ENCODE results near the gene MYRF.

The MYRF gene

GRCh38 chr11:61817471-61818202 lies 65.2 kb downstream of the MYRF start:
- Histone ChIP-seq H3K27ac (peak overlapping the region; percentile 99), H3K36me3 (peaks cover under 1 to 6% (median 5%) of the 10 kb centered on the region in 3 donors), H3K4me3 (peak overlapping the region; percentile 70 to 77), H3K4me1 (peaks cover 0 to 17% (median 11%) of the 10 kb centered on the region in 4 donors), H3K9me3 (no peaks in the 10 kb centered on the region), H3K27me3 (no peaks in the 10 kb centered on the region)
- no peak for TF ChIP-seq CTCF (IDR thresholded peaks at IDR 0.05)
- intact Hi-C loops (cut with DNase I; ENCODE audit: low total_unique reads) = no loop called here
- no peak for DNase-seq

GRCh38 chr11:61820174-61820573 lies 67.7 kb downstream of the MYRF start:
- Histone ChIP-seq H3K4me1 (peaks cover 0 to 17% (median 11%) of the 10 kb centered on the region in 4 donors), H3K36me3 (no peaks in the 10 kb centered on the region), H3K27ac (peak overlapping the region; percentile 5 to 43), H3K4me3 (no peak overlapping the region), H3K9me3 (no peaks in the 10 kb centered on the region), H3K27me3 (no peaks in the 10 kb centered on the region)
- no peak for TF ChIP-seq CTCF (IDR thresholded peaks at IDR 0.05)
- intact Hi-C loops (cut with DNase I; ENCODE audit: low total_unique reads) = no loop called here
- DNase-seq = no peak

GRCh38 chr11:61826930-61827570 lies 74.6 kb downstream of the MYRF start:
- TF ChIP-seq CTCF (IDR thresholded peaks at IDR 0.05) = no peak
- Histone ChIP-seq H3K27me3 (no peaks in the 10 kb centered on the region), H3K9me3 (no peaks in the 10 kb centered on the region), H3K4me3 (peak overlapping the region; percentile 81 to 85), H3K36me3 (no peaks in the 10 kb centered on the region), H3K27ac (peak overlapping the region; percentile 83 to 92), H3K4me1 (peaks cover 0 to 49% (median 35%) of the 10 kb centered on the region in 4 donors)
- DNase-seq = peak in 1 of 2 donors; percentile 40
- intact Hi-C loops (cut with DNase I; ENCODE audit: low total_unique reads) = no loop called here

- TF ChIP-seq CTCF (IDR thresholded peaks at IDR 0.05) = peak in 1 of 2 experiments; percentile 40
- Histone ChIP-seq H3K9me3 (no peaks in the 10 kb centered on the region), H3K27me3 (no peaks in the 10 kb centered on the region), H3K4me1 (peaks cover 0 to 56% (median 42%) of the 10 kb centered on the region in 4 donors), H3K4me3 (peak within 1 kb of the TSS; percentile 81 to 85), H3K36me3 (no peaks in the 10 kb centered on the region), H3K27ac (peak within 1 kb of the TSS; percentile 83 to 92)
- intact Hi-C loops (cut with DNase I; ENCODE audit: low total_unique reads) = no loop called here
- peak; percentile 94 to 98 for DNase-seq
Measured at GRCh38 chr11:61827571-61828378, 75.3 kb downstream of the MYRF start, which contains the start of gene FADS2. Gene FADS2 (plus strand): TSS chr11:61828300. CDS start chr11:61828391, 91 bp downstream.

- H3K4me3 ChIP-seq = peak overlapping the region; percentile 81 to 85
- H3K27me3 ChIP-seq = no peaks in the 10 kb centered on the region
- H3K9me3 ChIP-seq = no peaks in the 10 kb centered on the region
- H3K27ac ChIP-seq = peak overlapping the region; percentile 83 to 92
- no peak for TF ChIP-seq CTCF (IDR thresholded peaks at IDR 0.05)
- no peak for DNase-seq
- no peaks in the 10 kb centered on the region for H3K36me3 ChIP-seq
- peaks cover 0 to 61% (median 48%) of the 10 kb centered on the region in 4 donors for H3K4me1 ChIP-seq
- intact Hi-C loops (cut with DNase I; ENCODE audit: low total_unique reads) = no loop called here
Measured at GRCh38 chr11:61828379-61828628, 75.9 kb downstream of the MYRF start.

Measured in tibial artery (tissue), 4 donors.